Activated naive CD8-positive, alpha-beta T cell treated with anti-CD3 and anti-CD28 coated beads, Interleukin-2, amount 50 U/mL, for 16 hours (primary cell): Measurements from ENCODE around the gene CTRL.
"Not testable (repeated sequence)": the region's sequence is repeated elsewhere in the genome, so short reads cannot be mapped to it uniquely, and the experiment has no call there.

Experiments used
- DNase-seq: peaks from one replicate; pipeline ENCODE4 v3.0.0-alpha.2; 2020; ENCODE audit warnings: low read depth, low spot score

Gene CTRL

DNA sequence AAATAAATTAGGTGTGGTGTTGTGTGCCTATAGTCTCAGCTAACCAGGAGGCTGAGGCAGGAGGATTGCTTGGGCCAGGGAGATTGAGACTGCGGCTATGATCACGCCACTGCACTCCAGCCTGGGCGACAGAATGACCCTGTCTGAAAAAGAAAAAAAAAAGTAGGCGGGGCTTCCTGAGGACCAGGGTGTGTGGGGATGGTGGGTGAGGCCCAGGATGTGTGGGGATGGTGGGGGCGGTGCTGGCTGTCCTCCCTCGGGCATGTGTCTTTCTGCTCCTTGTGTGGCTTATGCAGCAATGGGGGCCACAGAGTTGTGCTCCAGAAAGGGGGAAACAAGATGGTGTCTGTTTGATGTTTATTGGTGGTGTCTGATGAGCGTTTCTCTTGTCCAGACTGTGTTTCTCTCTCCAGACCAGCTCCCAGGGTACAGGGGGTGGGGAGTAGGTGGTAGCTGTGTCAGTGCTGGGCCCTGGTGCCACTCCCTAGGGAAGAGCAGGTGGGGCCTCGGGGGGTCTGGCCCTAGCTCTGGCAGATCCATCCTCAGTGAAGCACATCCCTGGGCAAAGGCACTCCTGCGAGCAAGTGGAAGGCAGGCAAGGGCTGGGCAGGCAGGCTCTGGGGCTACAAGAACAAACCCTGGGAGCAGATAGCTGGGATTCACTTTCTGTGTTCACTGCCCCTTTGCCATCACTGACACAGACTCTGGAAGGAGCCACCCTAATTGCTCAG is 10.0 kb upstream of the CTRL start:
- DNase-seq: no peak

DNA sequence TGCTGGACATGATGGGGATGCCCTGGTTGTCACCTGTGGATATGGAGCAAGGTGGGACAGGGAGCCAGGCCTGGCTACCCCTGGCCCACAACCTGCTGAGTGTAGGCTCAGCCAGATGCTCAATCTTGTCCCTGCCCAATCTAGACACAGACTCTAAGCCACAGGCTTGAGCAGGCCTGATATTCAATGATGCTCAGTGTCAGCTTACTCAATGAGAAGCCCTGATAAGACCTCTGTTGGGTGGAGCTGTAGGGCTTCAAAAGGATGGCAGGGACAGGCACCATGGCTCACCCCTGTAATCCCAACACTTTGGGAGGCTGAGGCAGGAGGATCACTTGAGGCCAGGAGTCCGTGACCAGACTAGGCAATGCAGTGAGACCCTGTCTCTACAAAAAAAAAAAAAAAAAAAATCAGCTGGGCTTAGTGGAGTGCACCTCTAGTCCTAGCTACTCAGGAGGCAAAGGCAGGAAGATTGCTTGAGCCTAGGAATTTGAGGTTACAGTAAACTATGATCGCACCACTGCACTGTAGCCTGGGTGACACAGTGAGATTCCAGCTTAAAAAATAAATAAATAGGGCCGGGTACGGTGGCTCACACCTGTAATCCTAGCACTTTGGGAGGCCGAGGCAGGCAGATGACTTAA is 8.9 kb upstream of the CTRL start:
- DNase-seq: no peak

DNA sequence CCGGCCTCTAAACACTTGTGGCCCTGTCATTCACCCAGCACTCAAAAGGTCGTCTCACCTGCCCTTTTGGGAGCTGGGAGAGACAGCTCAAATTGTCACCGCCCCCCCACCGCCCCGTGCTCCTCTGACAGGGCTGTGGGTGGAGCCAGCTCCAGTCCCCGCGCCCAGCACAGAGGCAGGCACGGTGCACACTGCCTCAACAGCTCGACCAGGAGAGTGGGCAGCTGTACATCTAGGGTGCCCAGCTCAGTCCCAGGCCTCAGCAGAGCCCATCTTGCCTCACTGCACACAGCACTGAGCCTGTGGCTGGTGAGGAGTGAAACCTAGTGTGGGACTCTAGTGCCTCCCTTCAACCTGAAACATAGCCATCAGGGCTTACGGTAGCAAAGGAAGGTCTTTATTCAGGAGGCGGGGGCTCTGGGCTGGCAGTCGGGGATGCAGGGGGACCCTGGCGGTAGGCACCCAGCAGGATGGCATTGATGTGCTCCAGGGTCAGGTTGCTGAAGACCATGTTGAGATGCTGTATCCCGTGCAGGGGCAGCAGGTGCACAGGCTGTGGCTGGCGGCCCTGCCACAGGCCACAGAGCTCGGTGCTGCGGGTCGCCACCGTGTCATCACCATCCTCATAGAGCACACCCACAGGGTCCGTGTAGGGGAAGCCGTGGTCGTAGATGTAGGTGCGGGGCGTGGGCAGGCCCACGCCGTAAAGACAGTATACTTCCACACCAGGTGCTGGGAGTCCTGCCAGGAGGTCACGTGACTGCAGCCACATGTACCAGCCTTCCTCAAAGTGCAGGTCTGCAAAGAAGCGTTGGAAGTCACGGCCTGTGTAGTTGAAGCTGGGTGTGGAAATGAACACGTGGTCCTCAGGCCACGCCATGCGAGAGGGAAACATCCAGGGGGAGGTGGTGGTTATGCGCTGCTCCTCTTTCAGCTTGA is 8.1 kb upstream of the CTRL start:
- no peak for DNase-seq

DNA sequence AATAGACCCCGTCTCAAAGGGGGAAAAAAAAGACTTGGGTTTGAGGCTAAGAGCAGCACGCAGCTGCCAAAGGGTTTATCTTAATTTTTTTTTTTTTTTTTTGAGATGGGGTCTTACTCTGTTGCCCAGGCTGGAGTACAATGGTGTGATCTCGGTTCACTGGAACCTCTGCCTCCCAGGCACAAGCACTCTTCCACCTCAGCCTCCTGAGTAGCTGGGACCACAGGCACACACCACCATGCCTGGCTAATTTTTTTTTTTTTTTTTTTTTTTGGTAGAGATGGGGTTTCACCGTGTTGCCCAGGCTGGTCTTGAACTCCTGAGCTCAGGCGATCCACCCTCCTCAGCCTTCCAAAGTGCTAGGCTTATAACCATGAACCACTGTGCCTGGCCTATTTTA is 6.1 kb upstream of the CTRL start:
- DNase-seq: not testable (repeated sequence)

DNA sequence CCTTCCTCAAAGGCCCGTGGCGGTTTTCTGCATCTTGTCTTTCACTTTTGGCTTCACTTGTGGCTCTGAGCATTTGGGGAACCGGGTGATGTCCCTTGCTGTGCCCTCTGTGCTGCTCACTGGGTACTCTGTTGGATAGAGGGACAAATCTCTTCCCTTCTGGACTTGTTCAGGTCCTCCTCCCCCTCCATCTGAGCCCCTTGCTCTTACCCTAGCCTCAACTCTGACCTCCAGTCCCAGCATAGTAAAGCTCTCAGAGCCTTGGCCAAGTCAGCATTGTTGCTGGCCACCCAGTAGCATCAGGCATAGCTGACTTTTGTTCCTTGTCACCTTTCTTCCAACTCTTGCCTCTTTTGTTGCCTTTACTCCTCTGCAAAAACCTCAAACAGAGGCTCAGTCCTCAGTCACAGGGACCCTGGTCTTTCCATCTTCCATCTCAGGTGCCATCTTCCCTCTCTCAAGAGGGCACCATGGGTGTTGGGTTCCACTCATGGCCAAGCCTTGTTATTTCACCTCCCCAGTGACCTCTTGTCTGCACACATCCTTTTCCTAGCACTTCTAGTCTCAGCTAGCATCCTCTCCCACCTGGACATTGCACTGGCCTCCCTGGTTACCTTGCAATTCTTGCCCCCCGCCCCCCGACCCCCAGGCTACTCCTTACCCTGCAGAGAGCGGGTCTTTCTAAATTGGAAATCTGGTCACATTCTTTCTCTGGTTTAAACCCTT is 5.4 kb upstream of the CTRL start:
- DNase-seq: peak; percentile 69

DNA sequence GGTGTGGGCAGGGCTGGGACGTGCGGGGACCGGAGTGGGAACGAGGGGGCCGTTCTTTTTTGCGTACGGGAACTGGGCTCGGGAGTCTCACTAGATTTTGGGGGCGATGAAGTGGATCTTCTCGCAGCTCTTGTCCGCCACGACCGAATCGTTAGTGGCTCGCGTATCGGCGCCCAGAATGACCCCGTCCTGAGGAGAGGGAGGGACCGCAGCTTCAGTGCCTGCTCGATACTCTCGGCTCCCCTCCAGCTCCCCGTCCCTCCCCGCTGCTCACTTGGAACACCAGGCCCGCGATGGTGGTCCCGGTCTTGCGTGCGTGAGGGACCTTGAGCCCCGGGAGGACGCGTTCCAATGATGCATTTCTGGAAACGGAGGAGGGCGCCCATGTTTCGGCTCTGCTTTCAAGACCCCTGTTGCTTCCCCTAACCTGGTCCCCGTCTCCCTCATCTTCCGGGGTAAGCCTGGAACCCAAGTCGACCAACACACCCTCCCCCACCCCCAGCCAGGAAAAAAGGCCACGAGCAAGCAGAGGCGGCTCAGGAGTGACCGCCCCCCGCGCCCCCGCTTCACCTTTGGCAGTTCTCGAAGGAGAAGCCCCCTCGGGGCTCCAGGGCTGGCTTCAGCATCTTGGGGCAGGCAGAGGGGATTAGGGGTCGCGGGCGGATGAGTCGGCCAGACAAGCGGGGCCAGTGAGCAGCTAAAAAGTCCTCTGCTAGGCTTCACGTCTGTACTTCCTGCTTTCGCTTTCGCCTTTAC is 4.6 kb upstream of the CTRL start, which contains the start of gene PSMB10:
Gene PSMB10, minus strand, starts transcription at position 727 of the 756 bp plus-strand sequence. Its CDS starts 101 bp downstream, at position 626.
- no peak for DNase-seq

DNA sequence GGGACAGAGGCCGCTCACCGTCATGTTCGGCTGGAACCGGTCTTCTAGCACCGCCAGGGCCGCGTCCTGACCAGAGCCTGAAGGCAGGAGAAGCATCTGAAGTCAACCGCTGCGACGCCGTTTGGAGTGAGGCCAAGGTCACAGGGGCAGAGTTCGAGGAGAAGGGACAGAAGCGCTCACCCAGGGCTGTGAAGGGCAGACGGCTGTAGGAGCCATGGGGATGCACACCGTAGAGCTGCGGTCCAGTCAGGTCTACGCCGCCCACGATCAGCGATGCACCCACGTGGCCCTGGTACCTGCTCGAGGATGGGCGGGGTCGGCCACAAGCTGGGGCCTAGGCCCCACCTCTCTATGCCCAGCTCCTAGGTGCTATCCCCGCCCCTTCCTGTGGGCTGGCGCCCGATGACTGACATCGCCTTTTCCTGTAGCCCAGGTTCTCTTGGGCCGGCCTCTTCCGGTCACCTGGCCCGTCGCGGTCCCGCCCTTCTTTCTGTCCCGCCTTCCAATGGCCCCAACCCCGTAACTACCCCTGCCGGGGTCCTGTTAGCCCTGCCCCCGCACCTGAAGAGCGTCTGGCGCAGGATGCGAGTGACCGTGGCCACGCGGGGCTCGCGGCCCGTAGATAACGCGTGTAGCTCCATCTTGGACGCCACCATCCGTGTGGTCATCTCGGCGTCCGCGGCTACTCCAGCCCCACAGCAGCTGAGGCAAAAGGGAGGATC is 3.9 kb upstream of the CTRL start:
- DNase-seq: peak; percentile 89

DNA sequence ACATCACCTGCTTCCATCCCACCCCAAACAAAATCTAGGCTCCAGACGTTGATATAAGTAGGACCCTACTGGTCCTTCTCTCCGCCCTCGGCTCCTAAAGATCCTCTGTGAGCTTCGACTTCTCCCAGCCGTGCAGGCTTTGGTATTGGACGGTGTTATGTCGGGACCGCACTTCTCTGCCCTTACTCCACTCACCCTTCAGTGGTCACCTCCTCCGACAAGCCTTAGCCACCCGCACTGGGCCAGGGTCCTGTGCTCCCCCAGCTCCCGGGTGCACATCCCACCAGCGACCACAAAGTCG is 3.4 kb upstream of the CTRL start:
- DNase-seq: no peak

DNA sequence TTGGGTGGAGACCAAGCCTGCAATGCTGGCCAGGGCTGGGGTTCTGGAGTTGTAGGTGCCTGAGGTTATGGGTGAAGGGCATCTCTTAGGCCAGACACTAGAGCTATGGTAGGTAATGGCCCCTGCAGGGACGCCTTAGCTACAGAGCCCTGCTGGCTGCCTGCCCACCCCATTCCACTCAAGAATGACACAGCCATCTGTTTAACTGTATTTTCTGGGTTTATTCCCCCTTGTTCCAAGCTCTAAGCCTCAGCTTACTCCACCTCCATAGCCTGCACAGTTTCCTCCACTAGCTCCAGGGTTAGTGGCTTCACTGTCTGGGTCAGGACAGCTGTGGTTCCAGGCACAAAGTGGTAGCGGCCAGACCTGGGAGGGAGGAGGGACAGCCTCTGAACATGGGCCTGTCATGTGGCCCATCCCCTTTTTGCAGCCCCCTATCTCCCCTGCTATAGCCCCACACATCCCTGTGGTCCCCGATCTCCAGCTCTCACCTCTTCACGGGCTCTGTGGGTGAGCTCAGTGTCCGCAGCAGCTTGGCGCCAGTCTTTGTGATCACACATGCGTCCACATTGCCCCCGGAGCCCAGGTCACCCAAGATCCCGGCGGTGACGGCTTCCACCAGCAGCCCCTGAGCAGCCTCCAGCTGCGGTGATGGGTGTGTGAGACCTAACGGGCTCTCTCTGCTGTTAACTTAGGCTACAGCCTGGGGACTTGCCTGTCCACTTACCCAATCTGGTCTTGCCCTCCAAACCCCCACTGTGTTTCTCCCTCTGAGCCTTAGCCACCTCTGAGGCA is 2.8 kb upstream of the CTRL start:
- no peak for DNase-seq

DNA sequence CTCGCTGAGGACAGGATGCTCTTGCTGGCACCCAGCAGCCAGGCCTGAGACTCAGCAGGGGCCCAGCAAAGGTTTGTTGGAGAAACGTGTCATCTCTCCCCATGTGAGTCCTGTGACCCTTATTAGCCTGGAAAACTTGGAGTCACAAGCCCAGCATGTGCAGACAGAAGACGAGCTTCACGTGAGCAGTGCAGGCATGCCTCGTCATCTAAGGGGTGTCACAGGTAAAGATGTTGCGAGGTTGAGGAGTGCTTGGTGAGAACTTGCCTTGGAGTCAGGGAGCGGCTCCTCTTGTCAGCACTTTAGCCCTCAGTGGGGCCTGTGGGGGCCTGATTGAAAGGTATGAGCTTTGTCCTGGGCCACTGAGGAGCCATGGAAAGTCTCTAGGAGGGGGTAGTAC is 2.1 kb upstream of the CTRL start:
- DNase-seq: no peak

DNA sequence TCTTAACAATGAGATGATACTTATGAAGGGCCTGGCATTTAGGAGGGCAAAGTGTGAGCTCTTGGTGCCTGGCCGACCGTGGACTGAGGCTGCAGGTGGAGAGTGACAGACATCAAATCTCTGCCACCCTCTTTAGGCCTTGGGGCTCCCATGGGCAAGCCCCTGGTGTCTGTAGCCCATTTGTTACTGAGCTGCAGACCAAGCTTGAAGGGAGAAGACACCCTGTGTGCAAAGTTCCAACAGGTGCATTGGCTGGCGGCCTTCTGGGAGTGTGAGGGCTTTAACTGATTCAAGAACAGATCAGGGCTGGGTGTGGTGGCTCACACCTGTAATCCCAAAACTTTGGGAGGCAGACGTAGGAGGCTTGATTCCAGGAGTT is 789 bp upstream of the CTRL start:
- no peak for DNase-seq

DNA sequence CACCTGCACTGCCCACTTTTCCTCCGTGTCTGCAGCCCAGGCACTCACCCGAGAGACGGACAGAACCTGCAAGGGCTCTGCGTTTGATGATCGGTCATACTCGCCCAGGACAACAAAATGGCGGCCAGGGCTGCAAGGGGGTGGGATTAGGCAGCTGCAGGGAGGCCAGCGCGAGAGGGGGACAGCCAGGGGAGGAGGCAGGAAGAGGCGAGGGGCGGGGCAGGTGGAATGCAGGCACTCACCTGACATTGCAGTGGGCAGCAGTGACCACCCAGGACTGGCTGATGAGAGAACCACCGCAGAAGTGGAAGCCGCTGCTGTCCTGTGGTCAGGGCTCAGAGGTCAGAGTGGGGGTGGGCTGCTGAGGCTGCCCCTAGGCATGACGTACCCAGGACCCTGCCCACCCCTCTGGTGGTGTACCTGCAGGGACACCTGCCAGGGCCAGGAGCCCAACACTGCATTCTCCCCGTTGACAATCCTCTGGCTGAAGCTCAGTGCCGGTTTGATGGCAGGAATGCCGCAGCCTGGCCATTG is 917 bp downstream of the CTRL start:
- no peak for DNase-seq

DNA sequence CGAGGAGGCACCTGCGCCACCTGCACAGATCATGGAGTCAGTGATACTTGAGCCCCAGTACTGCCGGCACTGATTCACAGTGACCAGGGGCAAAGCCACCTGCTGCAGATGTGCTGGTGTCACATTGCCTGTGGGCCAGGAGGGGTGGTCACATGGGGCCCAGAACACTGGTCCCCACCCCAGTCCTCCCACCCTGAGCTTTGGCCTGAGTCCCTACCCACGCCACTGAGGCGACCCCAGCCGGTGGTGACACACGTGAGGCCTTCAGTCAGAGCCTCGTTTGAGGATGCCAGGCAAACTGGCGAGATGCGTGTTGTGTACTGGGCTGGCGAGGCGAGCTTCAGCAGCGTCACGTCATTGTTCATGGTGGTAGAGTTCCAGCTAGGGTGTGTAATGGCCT is 1.5 kb downstream of the CTRL start:
- no peak for DNase-seq

DNA sequence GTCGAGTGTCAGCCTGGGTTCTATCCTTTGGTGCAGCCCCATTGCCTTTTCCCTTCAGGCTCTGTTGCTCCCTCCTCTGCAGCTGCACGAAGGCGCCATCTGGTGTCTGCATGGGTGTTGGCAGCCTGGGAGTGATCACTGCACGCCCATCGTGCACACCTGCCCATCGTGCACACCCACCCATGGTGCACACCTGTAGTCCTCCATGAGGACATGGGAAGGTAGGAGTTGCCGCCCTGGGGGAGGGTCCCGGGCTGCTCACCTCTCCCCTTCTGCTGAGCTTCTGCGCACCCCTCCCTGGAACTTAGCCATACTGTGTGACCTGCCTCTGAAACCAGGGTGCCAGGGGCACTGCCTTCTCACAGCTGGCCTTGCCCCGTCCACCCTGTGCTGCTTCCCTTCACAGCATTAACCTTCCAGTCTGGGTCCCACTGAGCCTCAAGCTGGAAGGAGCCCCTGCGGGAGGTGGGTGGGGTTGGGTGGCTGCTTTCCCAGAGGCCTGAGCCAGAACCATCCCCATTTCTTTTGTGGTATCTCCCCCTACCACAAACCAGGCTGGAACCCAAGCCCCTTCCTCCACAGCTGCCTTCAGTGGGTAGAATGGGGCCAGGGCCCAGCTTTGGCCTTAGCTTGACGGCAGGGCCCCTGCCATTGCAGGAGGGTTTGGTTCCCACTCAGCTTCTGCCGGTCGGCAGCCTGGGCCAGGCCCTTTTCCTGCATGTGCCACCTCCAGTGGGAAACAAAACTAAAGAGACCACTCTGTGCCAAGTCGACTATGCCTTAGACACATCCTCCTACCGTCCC is 2.9 kb downstream of the CTRL start:
- peak; percentile 60 for DNase-seq

DNA sequence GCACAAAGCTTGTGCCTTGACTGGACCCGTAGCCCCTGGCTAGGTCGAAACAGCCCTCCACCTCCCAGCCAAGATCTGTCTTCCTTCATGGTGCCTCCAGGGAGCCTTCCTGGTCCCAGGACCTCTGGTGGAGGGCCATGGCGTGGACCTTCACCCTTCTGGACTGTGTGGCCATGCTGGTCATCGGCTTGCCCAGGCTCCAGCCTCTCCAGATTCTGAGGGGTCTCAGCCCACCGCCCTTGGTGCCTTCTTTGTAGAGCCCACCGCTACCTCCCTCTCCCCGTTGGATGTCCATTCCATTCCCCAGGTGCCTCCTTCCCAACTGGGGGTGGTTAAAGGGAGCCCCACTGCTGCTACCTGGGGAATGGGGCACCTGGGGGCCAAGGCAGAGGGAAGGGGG is 3.5 kb downstream of the CTRL start:
- no peak for DNase-seq

DNA sequence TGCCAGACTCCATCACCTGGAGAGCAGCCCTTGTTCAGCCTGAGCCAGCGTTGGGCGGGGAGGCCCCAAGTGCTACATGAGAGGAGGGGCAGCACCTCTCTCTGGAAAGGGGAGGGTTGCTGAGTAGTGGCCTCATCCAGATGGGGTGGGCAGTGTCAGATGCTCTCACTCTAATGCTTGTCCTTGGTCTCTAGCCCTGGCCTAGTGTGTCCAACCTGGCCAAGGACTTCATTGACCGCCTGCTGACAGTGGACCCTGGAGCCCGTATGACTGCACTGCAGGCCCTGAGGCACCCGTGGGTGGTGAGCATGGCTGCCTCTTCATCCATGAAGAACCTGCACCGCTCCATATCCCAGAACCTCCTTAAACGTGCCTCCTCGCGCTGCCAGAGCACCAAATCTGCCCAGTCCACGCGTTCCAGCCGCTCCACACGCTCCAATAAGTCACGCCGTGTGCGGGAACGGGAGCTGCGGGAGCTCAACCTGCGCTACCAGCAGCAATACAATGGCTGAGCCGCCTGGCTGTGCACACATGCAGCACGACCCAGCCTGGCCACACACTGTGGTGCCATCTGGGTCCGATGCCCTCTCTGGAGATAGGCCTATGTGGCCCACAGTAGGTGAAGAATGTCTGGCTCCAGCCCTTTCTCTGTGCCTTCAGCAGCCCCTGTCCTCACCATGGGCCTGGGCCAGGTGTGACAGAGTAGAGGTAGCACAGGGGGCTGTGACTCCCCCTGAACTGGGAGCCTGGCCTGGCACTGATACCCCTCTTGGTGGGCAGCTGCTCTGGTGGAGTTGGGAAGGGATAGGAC is 4.3 kb downstream of the CTRL start:
- DNase-seq: no peak

DNA sequence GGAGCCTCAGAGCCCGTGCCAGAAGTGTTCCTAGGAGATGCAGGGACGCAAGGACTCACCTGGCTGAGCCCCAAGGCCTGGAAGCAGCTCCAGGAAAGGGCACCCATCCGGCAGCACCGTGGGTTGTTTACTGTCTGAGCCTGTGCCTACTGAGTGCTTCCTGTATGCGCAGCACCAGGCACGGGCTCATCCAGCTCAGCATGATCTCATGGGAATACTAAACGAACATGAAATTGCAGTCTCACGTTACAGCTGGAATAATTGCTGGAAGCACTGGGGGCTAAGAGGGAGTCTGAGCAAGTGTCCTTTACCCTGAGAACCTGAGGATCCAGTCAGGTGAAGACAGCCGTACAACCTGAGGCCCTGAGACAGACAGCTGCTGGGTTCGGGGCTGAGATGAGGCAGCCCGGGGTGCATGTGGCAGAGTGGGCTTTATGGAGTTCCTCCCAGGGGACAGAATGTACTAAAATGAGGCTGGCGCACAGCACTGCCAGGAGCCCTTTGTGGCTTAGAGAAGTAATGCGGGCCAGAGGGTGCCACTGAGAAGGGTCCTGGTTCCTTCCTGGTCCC is 5.4 kb downstream of the CTRL start:
- DNase-seq: no peak
